HCT116 (cell line): ENCODE data around the gene THSD4. TPM values are rescaled to one million over a fixed set of nuclear protein-coding genes. Genes with fewer than 3 reads are reported as not detected.

Source experiments
- ATAC-seq: fragments of 200-7000 bp; cut with Tn5 transposase; 2 replicates; pipeline ENCODE4 v1.9.1; 2020; ENCODE audit warnings: mild to moderate bottlenecking, moderate library complexity
- BruUV-seq: library from RNA; stranded (reverse); fragments of 400-500 nt; replicated peaks from 2 replicates; lab custom pipeline; 2021; lab: Mats Ljungman, UMichigan
- CTCF ChIA-PET: fragments of 300-600 bp; sonication (Branson Sonifier 250); formaldehyde crosslinking; loops from one replicate; lab custom pipeline; 2021; ENCODE audit warnings: antibody characterized with exemption; lab: Charles Lee
- POLR2A ChIA-PET: fragments of 300-600, 350-600 bp; sonication (Branson Sonifier 250); formaldehyde crosslinking; loops from one replicate; lab custom pipeline; 2021; ENCODE audit warnings: antibody characterized with exemption; lab: Charles Lee
- RAD21 ChIA-PET, 2 experiments: fragments of 300-600 bp; sonication (Branson Sonifier 250); formaldehyde crosslinking; loops; one replicate each; lab custom pipeline; 2023; ENCODE audit warnings: low total read pairs in 2 of 2; ENCODE audit not compliant: uncharacterized antibody in 2 of 2, unreplicated experiment in 2 of 2, low non-redundant PET in 1 of 2; lab: Charles Lee
- DNase-seq: peaks from one replicate; pipeline ENCODE4 v3.0.0-alpha.2; 2010; ENCODE audit warnings: low read depth, low spot score
- H2AFZ ChIP-seq: fragments of 200-600 bp; shearing (Covaris generic), sonication (generic); 2 replicates; pipeline ENCODE4 v1.6.1; 2017; ENCODE audit warnings: low read depth, mixed run types, mixed read lengths, antibody characterized with exemption, low read length; ENCODE audit not compliant: poor library complexity, severe bottlenecking
- H3K27ac ChIP-seq: 2 replicates; pipeline ENCODE4 v1.5.1; 2012; ENCODE audit warnings: low read depth, low read length
- H3K27me3 ChIP-seq: fragments of 200-600 bp; sonication (generic); 2 replicates; pipeline ENCODE4 v1.6.1; 2016; ENCODE audit warnings: mixed run types, low read length, mixed read lengths; ENCODE audit not compliant: insufficient read depth
- H3K36me3 ChIP-seq, 2 experiments: fragments of 200-500 bp in 1 of 2; fragments of 200-600 bp in 1 of 2; sonication (Bioruptor generic) in 1 of 2; sonication (generic) in 1 of 2; 2 replicates each; pipeline versions ENCODE4 v1.5.1 to v1.6.1; 2014 to 2016; ENCODE audit warnings: low read length in 2 of 2, inconsistent platforms in 1 of 2, mixed read lengths in 1 of 2, mixed run types in 1 of 2; ENCODE audit not compliant: insufficient read depth in 2 of 2, control insufficient read depth in 1 of 2
- H3K4me1 ChIP-seq, 2 experiments: fragments of 200-600 bp in 1 of 2; sonication (generic) in 1 of 2; 2 replicates each; pipeline versions ENCODE4 v1.5.1 to v1.6.1; 2012 to 2017; ENCODE audit warnings: low read length in 2 of 2, inconsistent platforms in 1 of 2, mild to moderate bottlenecking in 1 of 2, mixed read lengths in 1 of 2, mixed run types in 1 of 2, moderate library complexity in 1 of 2; ENCODE audit not compliant: insufficient read depth in 2 of 2, control insufficient read depth in 1 of 2
- H3K4me2 ChIP-seq: fragments of 200-600 bp; sonication (generic); 2 replicates; pipeline ENCODE4 v1.6.1; 2017; ENCODE audit warnings: mixed run types, low read length, mixed read lengths
- H3K4me3 ChIP-seq, 2 experiments: fragments of 200-600 bp in 1 of 2; sonication (generic) in 1 of 2; replicated peaks in 1 of 2; 2 replicates each; pipeline ENCODE4 v1.5.1; 2011 to 2016; ENCODE audit warnings: low read length in 2 of 2, control low read depth in 1 of 2, low read depth in 1 of 2, mild to moderate bottlenecking in 1 of 2, mixed read lengths in 1 of 2, mixed run types in 1 of 2
- H3K79me2 ChIP-seq: fragments of 200-600 bp; sonication (generic); 2 replicates; pipeline ENCODE4 v1.6.1; 2017; ENCODE audit warnings: mild to moderate bottlenecking, mixed run types, low read length, moderate library complexity, mixed read lengths; ENCODE audit not compliant: insufficient read depth
- H3K9ac ChIP-seq: fragments of 200-600 bp; sonication (generic); 2 replicates; pipeline ENCODE4 v1.6.1; 2016; ENCODE audit warnings: low read length, mixed read lengths
- H3K9me2 ChIP-seq: fragments of 200-600 bp; sonication (generic), shearing (Covaris generic); 2 replicates; pipeline ENCODE4 v1.6.1; 2017; ENCODE audit warnings: mixed run types, mild to moderate bottlenecking, moderate library complexity; ENCODE audit not compliant: insufficient read depth
- H3K9me3 ChIP-seq, 2 experiments: fragments of 200-500 bp in 1 of 2; fragments of 200-600 bp in 1 of 2; sonication (Bioruptor generic) in 1 of 2; sonication (generic) in 1 of 2; 2 replicates each; pipeline ENCODE4 v1.6.1; 2014 to 2017; ENCODE audit warnings: low read length in 2 of 2, mixed read lengths in 2 of 2, inconsistent platforms in 1 of 2, low read depth in 1 of 2, mild to moderate bottlenecking in 1 of 2, mixed run types in 1 of 2, moderate library complexity in 1 of 2; ENCODE audit not compliant: control insufficient read depth in 1 of 2, insufficient read depth in 1 of 2
- H4K20me1 ChIP-seq: fragments of 200-600 bp; sonication (generic), shearing (Covaris generic); 2 replicates; pipeline ENCODE4 v1.6.1; 2017; ENCODE audit warnings: mixed run types, mild to moderate bottlenecking, moderate library complexity; ENCODE audit not compliant: insufficient read depth
- CBX3 ChIP-seq: IDR thresholded peaks from 2 replicates; pipeline ENCODE4 v1.6.1; 2012; ENCODE audit warnings: low read depth
- CEBPB ChIP-seq: IDR thresholded peaks from 2 replicates; pipeline ENCODE4 v1.6.1; 2012; ENCODE audit warnings: low read depth
- EGR1 ChIP-seq: IDR thresholded peaks from 2 replicates; pipeline ENCODE4 v1.6.1; 2012; ENCODE audit warnings: low read depth
- EZH2phosphoT487 ChIP-seq: fragments of 200-600 bp; IDR thresholded peaks from 2 replicates; pipeline ENCODE4 v1.6.1; 2018; ENCODE audit warnings: antibody characterized with exemption, borderline replicate concordance
- FOSL1 ChIP-seq: IDR thresholded peaks from 2 replicates; pipeline ENCODE4 v1.6.1; 2012; ENCODE audit warnings: low read depth
- POLR2AphosphoS5 ChIP-seq: IDR thresholded peaks from 2 replicates; pipeline ENCODE4 v1.6.1; 2011; ENCODE audit warnings: mild to moderate bottlenecking, low read depth, low read length, moderate library complexity
- SP1 ChIP-seq: IDR thresholded peaks from 2 replicates; pipeline ENCODE4 v1.6.1; 2012; ENCODE audit warnings: low read depth
- YY1 ChIP-seq: IDR thresholded peaks from 2 replicates; pipeline ENCODE4 v1.6.1; 2011; ENCODE audit warnings: low read length, low read depth, moderate library complexity, mild to moderate bottlenecking; ENCODE audit not compliant: insufficient replicate concordance; ENCODE audit errors: extremely low read depth
- ZFX ChIP-seq: fragments of 450-650 bp; IDR thresholded peaks from 2 replicates; pipeline ENCODE4 v1.6.1; 2017
- ZNF274 ChIP-seq: fragments of 200-500 bp; sonication (Bioruptor generic); IDR thresholded peaks from 2 replicates; pipeline ENCODE4 v1.6.1; 2014; ENCODE audit warnings: mild to moderate bottlenecking, low read depth, low read length, inconsistent platforms
- intact Hi-C: fragments of 100-400 bp; cut with micrococcal nuclease; formaldehyde crosslinking; loops from 2 replicates; pipeline ENCODE4 v1.10.0; 2022
- total RNA-seq: library from RNA; stranded (reverse); gene quantifications from one replicate; pipeline ENCODE4 v1.2.1, GENCODE V29; 2021; ENCODE audit not compliant: unreplicated experiment
- TF ChIP-seq, protein P1 (sequence below), 3 experiments: fragments of 200-600 bp in 1 of 3; sonication (generic) in 1 of 3; IDR thresholded peaks in 2 of 3; conservative IDR thresholded peaks in 1 of 3; 2 replicates each; pipeline ENCODE4 v1.5.1; 2012 to 2017; ENCODE audit warnings: low read depth in 2 of 3, low read length in 2 of 3, antibody characterized with exemption in 1 of 3, borderline replicate concordance in 1 of 3, control low read depth in 1 of 3, mild to moderate bottlenecking in 1 of 3, mixed read lengths in 1 of 3, mixed run types in 1 of 3, moderate library complexity in 1 of 3; ENCODE audit not compliant: insufficient read depth in 1 of 3
- TF ChIP-seq, protein P2 (sequence below): IDR thresholded peaks from 2 replicates; pipeline ENCODE4 v1.6.1; 2011; ENCODE audit warnings: mild to moderate bottlenecking, low read length, moderate library complexity; ENCODE audit not compliant: insufficient replicate concordance; ENCODE audit errors: extremely low read depth
- TF ChIP-seq, protein P3 (sequence below): IDR thresholded peaks from 2 replicates; pipeline ENCODE4 v1.6.1; 2012; ENCODE audit warnings: low read depth

Gene THSD4
- total RNA-seq, 1 experiment from 2014 or later: 30.5 TPM

DNA sequence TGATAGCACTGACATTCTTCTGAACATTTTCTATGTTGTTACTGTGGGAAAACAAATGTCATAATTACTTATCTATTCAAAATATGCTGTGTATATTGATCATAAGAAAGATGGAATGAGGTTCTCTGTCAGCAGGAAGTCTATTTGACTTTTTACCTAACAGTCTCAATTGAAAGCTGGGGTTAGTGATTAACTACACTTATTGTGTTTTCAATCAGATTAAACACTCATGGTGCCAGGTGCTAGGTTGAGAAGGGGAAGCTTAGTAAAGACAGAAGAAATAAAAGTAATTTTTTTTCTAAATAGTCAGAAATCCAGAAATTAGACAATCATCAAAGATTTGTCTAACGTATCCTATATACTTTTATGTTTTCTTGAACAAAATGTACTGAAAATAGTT lies 414.1 kb downstream of the THSD4 start:
- RAD21 ChIA-PET: no interaction called here
- intact Hi-C loops: no loop called here
- Histone ChIP-seq H3K27me3 (no peaks in the 10 kb centered on the region), H3K4me1 (no peaks in the 10 kb centered on the region), H3K36me3 (no peaks in the 10 kb centered on the region), H3K4me2 (no peak overlapping the region), H3K9ac (no peak overlapping the region), H3K9me3 (0 out of 4 replicates have a peak, but pooled peaks cover 0 to 3% of the 10 kb centered on the region in 2 experiments)
- DNase-seq: no peak
- BruUV-seq: no TSS peak
- CTCF ChIA-PET: no interaction called here
- TF ChIP-seq EZH2phosphoT487: no peak
- TF ChIP-seq ZNF274: no peak
- TF ChIP-seq, protein P1, sequence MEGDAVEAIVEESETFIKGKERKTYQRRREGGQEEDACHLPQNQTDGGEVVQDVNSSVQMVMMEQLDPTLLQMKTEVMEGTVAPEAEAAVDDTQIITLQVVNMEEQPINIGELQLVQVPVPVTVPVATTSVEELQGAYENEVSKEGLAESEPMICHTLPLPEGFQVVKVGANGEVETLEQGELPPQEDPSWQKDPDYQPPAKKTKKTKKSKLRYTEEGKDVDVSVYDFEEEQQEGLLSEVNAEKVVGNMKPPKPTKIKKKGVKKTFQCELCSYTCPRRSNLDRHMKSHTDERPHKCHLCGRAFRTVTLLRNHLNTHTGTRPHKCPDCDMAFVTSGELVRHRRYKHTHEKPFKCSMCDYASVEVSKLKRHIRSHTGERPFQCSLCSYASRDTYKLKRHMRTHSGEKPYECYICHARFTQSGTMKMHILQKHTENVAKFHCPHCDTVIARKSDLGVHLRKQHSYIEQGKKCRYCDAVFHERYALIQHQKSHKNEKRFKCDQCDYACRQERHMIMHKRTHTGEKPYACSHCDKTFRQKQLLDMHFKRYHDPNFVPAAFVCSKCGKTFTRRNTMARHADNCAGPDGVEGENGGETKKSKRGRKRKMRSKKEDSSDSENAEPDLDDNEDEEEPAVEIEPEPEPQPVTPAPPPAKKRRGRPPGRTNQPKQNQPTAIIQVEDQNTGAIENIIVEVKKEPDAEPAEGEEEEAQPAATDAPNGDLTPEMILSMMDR (IDR thresholded peaks at IDR 0.05 in 2 of 3, conservative IDR thresholded peaks at IDR 0.05 in 1 of 3; ENCODE audit: borderline replicate concordance in 1 of 3, insufficient read depth in 1 of 3, low read depth in 2 of 3, low read length in 2 of 3): no peak
- TF ChIP-seq, protein P2, sequence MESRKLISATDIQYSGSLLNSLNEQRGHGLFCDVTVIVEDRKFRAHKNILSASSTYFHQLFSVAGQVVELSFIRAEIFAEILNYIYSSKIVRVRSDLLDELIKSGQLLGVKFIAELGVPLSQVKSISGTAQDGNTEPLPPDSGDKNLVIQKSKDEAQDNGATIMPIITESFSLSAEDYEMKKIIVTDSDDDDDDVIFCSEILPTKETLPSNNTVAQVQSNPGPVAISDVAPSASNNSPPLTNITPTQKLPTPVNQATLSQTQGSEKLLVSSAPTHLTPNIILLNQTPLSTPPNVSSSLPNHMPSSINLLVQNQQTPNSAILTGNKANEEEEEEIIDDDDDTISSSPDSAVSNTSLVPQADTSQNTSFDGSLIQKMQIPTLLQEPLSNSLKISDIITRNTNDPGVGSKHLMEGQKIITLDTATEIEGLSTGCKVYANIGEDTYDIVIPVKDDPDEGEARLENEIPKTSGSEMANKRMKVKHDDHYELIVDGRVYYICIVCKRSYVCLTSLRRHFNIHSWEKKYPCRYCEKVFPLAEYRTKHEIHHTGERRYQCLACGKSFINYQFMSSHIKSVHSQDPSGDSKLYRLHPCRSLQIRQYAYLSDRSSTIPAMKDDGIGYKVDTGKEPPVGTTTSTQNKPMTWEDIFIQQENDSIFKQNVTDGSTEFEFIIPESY: no peak
- TF ChIP-seq YY1: no peak
- no peak for TF ChIP-seq EGR1
- no peak for TF ChIP-seq FOSL1
- TF ChIP-seq ZFX: no peak
- TF ChIP-seq SP1: no peak
- no peak for TF ChIP-seq CBX3
- TF ChIP-seq CEBPB: no peak
- no peak for TF ChIP-seq POLR2AphosphoS5
- TF ChIP-seq, protein P3, sequence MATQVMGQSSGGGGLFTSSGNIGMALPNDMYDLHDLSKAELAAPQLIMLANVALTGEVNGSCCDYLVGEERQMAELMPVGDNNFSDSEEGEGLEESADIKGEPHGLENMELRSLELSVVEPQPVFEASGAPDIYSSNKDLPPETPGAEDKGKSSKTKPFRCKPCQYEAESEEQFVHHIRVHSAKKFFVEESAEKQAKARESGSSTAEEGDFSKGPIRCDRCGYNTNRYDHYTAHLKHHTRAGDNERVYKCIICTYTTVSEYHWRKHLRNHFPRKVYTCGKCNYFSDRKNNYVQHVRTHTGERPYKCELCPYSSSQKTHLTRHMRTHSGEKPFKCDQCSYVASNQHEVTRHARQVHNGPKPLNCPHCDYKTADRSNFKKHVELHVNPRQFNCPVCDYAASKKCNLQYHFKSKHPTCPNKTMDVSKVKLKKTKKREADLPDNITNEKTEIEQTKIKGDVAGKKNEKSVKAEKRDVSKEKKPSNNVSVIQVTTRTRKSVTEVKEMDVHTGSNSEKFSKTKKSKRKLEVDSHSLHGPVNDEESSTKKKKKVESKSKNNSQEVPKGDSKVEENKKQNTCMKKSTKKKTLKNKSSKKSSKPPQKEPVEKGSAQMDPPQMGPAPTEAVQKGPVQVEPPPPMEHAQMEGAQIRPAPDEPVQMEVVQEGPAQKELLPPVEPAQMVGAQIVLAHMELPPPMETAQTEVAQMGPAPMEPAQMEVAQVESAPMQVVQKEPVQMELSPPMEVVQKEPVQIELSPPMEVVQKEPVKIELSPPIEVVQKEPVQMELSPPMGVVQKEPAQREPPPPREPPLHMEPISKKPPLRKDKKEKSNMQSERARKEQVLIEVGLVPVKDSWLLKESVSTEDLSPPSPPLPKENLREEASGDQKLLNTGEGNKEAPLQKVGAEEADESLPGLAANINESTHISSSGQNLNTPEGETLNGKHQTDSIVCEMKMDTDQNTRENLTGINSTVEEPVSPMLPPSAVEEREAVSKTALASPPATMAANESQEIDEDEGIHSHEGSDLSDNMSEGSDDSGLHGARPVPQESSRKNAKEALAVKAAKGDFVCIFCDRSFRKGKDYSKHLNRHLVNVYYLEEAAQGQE: no peak
- TF ChIP-seq, all 23 proteins: peak for 0
- ATAC-seq: no peak
- Histone ChIP-seq H2AFZ (no peak overlapping the region), H3K4me3 (no peak overlapping the region), H3K79me2 (no peaks in the 10 kb centered on the region), H3K27ac (no peak overlapping the region), H4K20me1 (no peaks in the 10 kb centered on the region), H3K9me2 (no peaks in the 10 kb centered on the region)
- POLR2A ChIA-PET: no interaction called here
